ENCODE results near the gene ERF. TPM values are rescaled to one million over a fixed set of nuclear protein-coding genes. Genes with fewer than 3 reads are reported as not detected.
A peak's percentile ranks its signal among the peaks of the same experiment; 100 is the strongest.

The ERF gene
- polyA plus RNA-seq, 1 donor from 2014 or later = 3.8 TPM

DNA sequence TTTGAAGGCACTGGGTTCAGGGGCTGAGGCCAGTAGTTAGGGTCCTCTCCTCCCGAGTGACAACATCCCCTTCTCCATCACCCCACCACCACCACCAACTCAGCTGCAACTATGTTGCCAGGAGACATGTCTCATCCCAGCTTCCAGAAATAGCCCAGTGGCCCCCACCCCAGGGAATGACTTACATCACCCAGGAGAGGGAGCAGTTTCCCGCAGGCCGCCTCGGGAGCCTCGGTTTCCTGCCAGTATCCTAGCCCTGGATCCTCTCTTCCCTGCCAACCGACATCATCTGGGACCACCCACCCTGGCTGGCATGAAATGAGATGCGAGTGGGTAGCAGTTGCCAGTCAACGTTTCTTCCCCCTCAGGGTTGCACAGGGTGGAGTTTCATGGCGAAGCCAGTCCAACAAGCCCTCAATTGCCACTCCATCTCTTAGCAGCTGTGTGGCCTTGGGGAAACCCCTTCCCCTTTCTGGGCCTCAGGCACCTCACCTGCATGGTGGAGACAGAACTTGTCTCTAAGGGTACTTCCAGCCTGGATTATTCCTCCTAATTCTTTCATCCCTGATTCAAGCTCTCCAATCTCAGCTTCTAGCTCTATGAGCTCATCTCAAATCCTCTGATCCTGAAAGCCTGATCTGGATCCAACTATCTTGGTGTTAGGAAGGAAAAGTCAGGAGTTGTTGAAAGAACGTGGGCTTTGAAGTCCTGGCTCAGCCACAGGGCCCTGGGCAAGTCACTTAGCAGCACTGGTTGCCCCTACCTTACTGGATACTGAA is 8.6 kb downstream of the ERF start:
- Histone ChIP-seq H3K27ac (ENCODE audit: low read length) (no peak overlapping the region), H3K9me2 (ENCODE audit: insufficient read depth, low read length) (no peaks in the 10 kb centered on the region), H3K4me2 (ENCODE audit: low read length) (no peak overlapping the region), H3K36me3 (ENCODE audit: insufficient read depth, low read length) (no peaks in the 10 kb centered on the region), H3K79me2 (replicated peaks; ENCODE audit: insufficient read depth, low read length) (peaks cover 6% of the 10 kb centered on the region), H3F3A (ENCODE audit: insufficient read depth, low read length, poor library complexity, severe bottlenecking) (no peaks in the 10 kb centered on the region), H3K9me3 (ENCODE audit: low read length) (no peaks in the 10 kb centered on the region), H4K20me1 (ENCODE audit: insufficient read depth) (no peaks in the 10 kb centered on the region), H3K27me3 (ENCODE audit: insufficient read depth, low read depth, low read length) (no peaks in the 10 kb centered on the region), H3K4me3 (ENCODE audit: low read length) (no peak overlapping the region), H3K9ac (ENCODE audit: low read length) (no peak overlapping the region), H2AFZ (ENCODE audit: low read depth, low read length) (no peak overlapping the region)
- TF ChIP-seq, protein P1, sequence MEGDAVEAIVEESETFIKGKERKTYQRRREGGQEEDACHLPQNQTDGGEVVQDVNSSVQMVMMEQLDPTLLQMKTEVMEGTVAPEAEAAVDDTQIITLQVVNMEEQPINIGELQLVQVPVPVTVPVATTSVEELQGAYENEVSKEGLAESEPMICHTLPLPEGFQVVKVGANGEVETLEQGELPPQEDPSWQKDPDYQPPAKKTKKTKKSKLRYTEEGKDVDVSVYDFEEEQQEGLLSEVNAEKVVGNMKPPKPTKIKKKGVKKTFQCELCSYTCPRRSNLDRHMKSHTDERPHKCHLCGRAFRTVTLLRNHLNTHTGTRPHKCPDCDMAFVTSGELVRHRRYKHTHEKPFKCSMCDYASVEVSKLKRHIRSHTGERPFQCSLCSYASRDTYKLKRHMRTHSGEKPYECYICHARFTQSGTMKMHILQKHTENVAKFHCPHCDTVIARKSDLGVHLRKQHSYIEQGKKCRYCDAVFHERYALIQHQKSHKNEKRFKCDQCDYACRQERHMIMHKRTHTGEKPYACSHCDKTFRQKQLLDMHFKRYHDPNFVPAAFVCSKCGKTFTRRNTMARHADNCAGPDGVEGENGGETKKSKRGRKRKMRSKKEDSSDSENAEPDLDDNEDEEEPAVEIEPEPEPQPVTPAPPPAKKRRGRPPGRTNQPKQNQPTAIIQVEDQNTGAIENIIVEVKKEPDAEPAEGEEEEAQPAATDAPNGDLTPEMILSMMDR (IDR thresholded peaks at IDR 0.05; ENCODE audit: poor library complexity, severe bottlenecking) = no peak
- TF ChIP-seq SMC3 (conservative IDR thresholded peaks at IDR 0.05; ENCODE audit: poor library complexity) (peak; percentile 14), RAD21 (conservative IDR thresholded peaks at IDR 0.05) (no peak), MXI1 (conservative IDR thresholded peaks at IDR 0.05; ENCODE audit: poor library complexity, severe bottlenecking) (no peak)

GRCh38 chr19:42245231-42245630 is 9.7 kb downstream of the ERF start:
- Histone ChIP-seq H4K20me1 (ENCODE audit: insufficient read depth) (no peaks in the 10 kb centered on the region), H3K79me2 (replicated peaks; ENCODE audit: insufficient read depth, low read length) (peaks cover 17% of the 10 kb centered on the region), H3K9me3 (ENCODE audit: low read length) (no peaks in the 10 kb centered on the region), H3K27ac (ENCODE audit: low read length) (no peak overlapping the region), H3K27me3 (ENCODE audit: insufficient read depth, low read depth, low read length) (no peaks in the 10 kb centered on the region), H3K9ac (ENCODE audit: low read length) (peak overlapping the region; percentile 16), H3K36me3 (ENCODE audit: insufficient read depth, low read length) (no peaks in the 10 kb centered on the region), H2AFZ (ENCODE audit: low read depth, low read length) (no peak overlapping the region), H3K4me2 (ENCODE audit: low read length) (no peak overlapping the region), H3K4me3 (ENCODE audit: low read length) (peak overlapping the region; percentile 61), H3K9me2 (ENCODE audit: insufficient read depth, low read length) (no peaks in the 10 kb centered on the region), H3F3A (ENCODE audit: insufficient read depth, low read length, poor library complexity, severe bottlenecking) (no peaks in the 10 kb centered on the region)
- TF ChIP-seq EZH2 (IDR thresholded peaks at IDR 0.05; ENCODE audit: borderline replicate concordance, insufficient read depth, low read length, poor library complexity, severe bottlenecking) (no peak), SMC3 (conservative IDR thresholded peaks at IDR 0.05; ENCODE audit: poor library complexity) (no peak), RAD21 (conservative IDR thresholded peaks at IDR 0.05) (no peak), TAF1 (IDR thresholded peaks at IDR 0.05; ENCODE audit: low read depth) (no peak), MXI1 (conservative IDR thresholded peaks at IDR 0.05; ENCODE audit: poor library complexity, severe bottlenecking) (no peak), EP300 (conservative IDR thresholded peaks at IDR 0.05; ENCODE audit: poor library complexity, severe bottlenecking) (no peak), POLR2AphosphoS5 (IDR thresholded peaks at IDR 0.05) (no peak)
- TF ChIP-seq, protein P1 (IDR thresholded peaks at IDR 0.05; ENCODE audit: poor library complexity, severe bottlenecking) = no peak
- TF ChIP-seq, protein P2, sequence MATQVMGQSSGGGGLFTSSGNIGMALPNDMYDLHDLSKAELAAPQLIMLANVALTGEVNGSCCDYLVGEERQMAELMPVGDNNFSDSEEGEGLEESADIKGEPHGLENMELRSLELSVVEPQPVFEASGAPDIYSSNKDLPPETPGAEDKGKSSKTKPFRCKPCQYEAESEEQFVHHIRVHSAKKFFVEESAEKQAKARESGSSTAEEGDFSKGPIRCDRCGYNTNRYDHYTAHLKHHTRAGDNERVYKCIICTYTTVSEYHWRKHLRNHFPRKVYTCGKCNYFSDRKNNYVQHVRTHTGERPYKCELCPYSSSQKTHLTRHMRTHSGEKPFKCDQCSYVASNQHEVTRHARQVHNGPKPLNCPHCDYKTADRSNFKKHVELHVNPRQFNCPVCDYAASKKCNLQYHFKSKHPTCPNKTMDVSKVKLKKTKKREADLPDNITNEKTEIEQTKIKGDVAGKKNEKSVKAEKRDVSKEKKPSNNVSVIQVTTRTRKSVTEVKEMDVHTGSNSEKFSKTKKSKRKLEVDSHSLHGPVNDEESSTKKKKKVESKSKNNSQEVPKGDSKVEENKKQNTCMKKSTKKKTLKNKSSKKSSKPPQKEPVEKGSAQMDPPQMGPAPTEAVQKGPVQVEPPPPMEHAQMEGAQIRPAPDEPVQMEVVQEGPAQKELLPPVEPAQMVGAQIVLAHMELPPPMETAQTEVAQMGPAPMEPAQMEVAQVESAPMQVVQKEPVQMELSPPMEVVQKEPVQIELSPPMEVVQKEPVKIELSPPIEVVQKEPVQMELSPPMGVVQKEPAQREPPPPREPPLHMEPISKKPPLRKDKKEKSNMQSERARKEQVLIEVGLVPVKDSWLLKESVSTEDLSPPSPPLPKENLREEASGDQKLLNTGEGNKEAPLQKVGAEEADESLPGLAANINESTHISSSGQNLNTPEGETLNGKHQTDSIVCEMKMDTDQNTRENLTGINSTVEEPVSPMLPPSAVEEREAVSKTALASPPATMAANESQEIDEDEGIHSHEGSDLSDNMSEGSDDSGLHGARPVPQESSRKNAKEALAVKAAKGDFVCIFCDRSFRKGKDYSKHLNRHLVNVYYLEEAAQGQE (IDR thresholded peaks at IDR 0.05; ENCODE audit: borderline replicate concordance) = no peak
